ENCODE measurements around the gene HHIPL2.

- no peak for TF ChIP-seq POLR2A (IDR thresholded peaks at IDR 0.05)
- TF ChIP-seq, protein P1, sequence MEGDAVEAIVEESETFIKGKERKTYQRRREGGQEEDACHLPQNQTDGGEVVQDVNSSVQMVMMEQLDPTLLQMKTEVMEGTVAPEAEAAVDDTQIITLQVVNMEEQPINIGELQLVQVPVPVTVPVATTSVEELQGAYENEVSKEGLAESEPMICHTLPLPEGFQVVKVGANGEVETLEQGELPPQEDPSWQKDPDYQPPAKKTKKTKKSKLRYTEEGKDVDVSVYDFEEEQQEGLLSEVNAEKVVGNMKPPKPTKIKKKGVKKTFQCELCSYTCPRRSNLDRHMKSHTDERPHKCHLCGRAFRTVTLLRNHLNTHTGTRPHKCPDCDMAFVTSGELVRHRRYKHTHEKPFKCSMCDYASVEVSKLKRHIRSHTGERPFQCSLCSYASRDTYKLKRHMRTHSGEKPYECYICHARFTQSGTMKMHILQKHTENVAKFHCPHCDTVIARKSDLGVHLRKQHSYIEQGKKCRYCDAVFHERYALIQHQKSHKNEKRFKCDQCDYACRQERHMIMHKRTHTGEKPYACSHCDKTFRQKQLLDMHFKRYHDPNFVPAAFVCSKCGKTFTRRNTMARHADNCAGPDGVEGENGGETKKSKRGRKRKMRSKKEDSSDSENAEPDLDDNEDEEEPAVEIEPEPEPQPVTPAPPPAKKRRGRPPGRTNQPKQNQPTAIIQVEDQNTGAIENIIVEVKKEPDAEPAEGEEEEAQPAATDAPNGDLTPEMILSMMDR (IDR thresholded peaks at IDR 0.05), result no peak
Measured at GRCh38 chr1:222596696-222597095, 48.8 kb upstream of the HHIPL2 start.
